Natural killer cell treated with Interleukin-12 subunit alpha and Interleukin-12 subunit beta and Interleukin-15 and Interleukin-18, amount 100 ng/mL, for 72 hours (primary cell): ENCODE measurements around the gene CCDC90B. TPM values are rescaled to one million over a fixed set of nuclear protein-coding genes. Genes with fewer than 3 reads are reported as not detected.
"Not testable (repeated sequence)": the region's sequence is repeated elsewhere in the genome, so short reads cannot be mapped to it uniquely, and the experiment has no call there.

ENCODE experiments used
- ATAC-seq, 2 donors: fragments of 150-1000 bp; cut with Tn5 transposase in 1 of 2; sonication (Bioruptor Pico), chemical (Tn5 transposase) in 1 of 2; 2 replicates each; pipeline ENCODE4 v1.10.0; 2021
- DNase-seq: peaks from one replicate; pipeline ENCODE4 v3.0.0; 2022; ENCODE audit warnings: low spot score
- H3K27ac Mint-ChIP-seq, 2 donors: 1 replicate in 1 of 2; 2 replicates in 1 of 2; pipeline ENCODE4 v1.8.0; 2022; ENCODE audit warnings: mixed read lengths in 2 of 2, mild to moderate bottlenecking in 1 of 2, moderate library complexity in 1 of 2
- H3K27me3 Mint-ChIP-seq, 2 donors: 1 replicate in 1 of 2; 2 replicates in 1 of 2; pipeline ENCODE4 v1.8.0; 2022; ENCODE audit warnings: mixed read lengths in 2 of 2
- H3K36me3 Mint-ChIP-seq: one replicate; pipeline ENCODE4 v1.8.0; 2022; ENCODE audit warnings: mixed read lengths
- H3K4me1 Mint-ChIP-seq, 2 donors: 1 replicate in 1 of 2; 2 replicates in 1 of 2; pipeline ENCODE4 v1.8.0; 2022; ENCODE audit warnings: low read depth in 2 of 2, mixed read lengths in 2 of 2, mild to moderate bottlenecking in 1 of 2
- H3K4me3 Mint-ChIP-seq: one replicate; pipeline ENCODE4 v1.8.0; 2022; ENCODE audit warnings: mixed read lengths
- H3K9me3 Mint-ChIP-seq: 2 replicates; pipeline ENCODE4 v1.8.0; 2022; ENCODE audit warnings: mixed read lengths
- total RNA-seq, 2 donors: library from RNA; stranded (reverse); gene quantifications; one replicate each; pipeline ENCODE4 v1.2.3, GENCODE V29; 2022

The CCDC90B gene
- total RNA-seq, 2 donors from 2014 or later: 25.3 to 32.6 TPM

- Mint-ChIP-seq H3K4me3 (no peak overlapping the region), H3K27ac (no peak overlapping the region), H3K27me3 (no peaks in the 10 kb centered on the region), H3K36me3 (peaks cover 14% of the 10 kb centered on the region), H3K4me1 (no peaks in the 10 kb centered on the region), H3K9me3 (no peaks in the 10 kb centered on the region)
- ATAC-seq (no peak), DNase-seq (no peak)
Measured at GRCh38 chr11:83275888-83276641, 10.1 kb downstream of the CCDC90B start.

DNA sequence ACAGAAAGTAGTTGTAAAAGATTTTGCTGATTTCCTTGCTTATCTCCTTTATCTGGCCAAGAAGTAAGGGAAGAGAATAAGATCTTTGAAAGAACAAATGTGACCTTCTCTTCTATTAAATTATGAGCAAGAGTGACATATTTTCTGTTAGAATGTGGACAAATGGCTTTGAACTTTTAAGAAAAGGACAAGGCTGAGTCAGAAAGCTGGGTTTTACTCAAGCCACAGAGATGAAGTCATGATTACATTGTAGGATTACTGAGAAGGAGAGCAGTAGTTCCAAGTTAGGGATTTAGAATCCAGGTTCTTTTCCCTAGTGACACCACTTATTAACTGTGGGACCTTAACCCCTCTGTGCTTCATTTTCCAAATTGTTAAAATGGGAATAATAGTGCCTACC, 13.5 kb downstream of the CCDC90B start:
- no peak overlapping the region for H3K27ac Mint-ChIP-seq
- ATAC-seq: no peak
- no peak for DNase-seq

DNA sequence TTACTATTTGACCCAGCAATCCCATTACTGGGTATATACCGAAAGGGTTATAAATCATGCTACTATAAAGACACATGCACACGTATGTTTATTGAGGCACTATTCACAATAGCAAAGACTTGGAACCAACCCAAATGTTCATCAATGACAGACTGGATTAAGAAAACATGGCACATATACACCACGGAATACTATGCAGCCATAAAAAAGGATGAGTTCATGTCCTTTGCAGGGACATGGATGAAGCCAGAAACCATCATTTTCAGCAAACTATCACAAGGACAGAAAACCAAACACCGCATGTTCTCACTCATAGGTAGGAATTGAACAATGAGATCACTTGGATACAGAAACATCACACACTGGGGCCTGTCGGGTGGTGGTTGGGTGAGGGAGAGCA, 14.4 kb downstream of the CCDC90B start:
- not testable (repeated sequence) for H3K9me3 Mint-ChIP-seq, ATAC-seq, H3K27me3 Mint-ChIP-seq, H3K4me3 Mint-ChIP-seq, H3K27ac Mint-ChIP-seq, DNase-seq
- peaks cover 21 to 32% of the 10 kb centered on the region in 2 donors for H3K4me1 Mint-ChIP-seq
- peaks cover 46% of the 10 kb centered on the region for H3K36me3 Mint-ChIP-seq

More for the DNA sequence above, 13.5 kb downstream of the CCDC90B start:
- no peaks in the 10 kb centered on the region for H3K27me3 Mint-ChIP-seq
- H3K4me3 Mint-ChIP-seq: no peak overlapping the region
- peaks cover 40% of the 10 kb centered on the region for H3K36me3 Mint-ChIP-seq
- H3K9me3 Mint-ChIP-seq: no peaks in the 10 kb centered on the region
- peaks cover 21 to 27% of the 10 kb centered on the region in 2 donors for H3K4me1 Mint-ChIP-seq

DNA sequence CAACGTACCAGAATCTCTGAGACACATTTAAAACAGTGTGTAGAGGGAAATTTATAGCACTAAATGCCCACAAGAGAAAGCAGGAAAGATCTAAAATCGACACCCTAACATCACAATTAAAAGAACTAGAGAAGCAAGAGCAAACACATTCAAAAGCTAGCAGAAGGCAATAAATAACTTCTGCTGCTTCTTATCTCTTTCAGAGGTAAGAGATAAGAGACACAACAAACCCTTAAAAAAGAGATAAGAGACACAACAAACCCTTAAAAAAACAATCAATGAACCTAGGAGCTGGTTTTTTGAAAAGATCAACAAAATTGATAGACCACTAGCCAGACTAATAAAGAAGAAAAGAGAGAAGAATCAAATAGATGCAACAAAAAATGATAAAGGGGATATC, 17.1 kb downstream of the CCDC90B start:
- H3K27ac Mint-ChIP-seq, H3K27me3 Mint-ChIP-seq, DNase-seq, H3K9me3 Mint-ChIP-seq, H3K4me3 Mint-ChIP-seq, ATAC-seq: not testable (repeated sequence)
- Mint-ChIP-seq H3K4me1 (peaks cover 21 to 32% of the 10 kb centered on the region in 2 donors), H3K36me3 (peaks cover 53% of the 10 kb centered on the region)

- H3K27ac Mint-ChIP-seq: no peak overlapping the region
- H3K9me3 Mint-ChIP-seq: no peaks in the 10 kb centered on the region
- no peaks in the 10 kb centered on the region for H3K27me3 Mint-ChIP-seq
- ATAC-seq (no peak), DNase-seq (no peak)
- H3K36me3 Mint-ChIP-seq: peaks cover 46% of the 10 kb centered on the region
- peaks cover 18 to 34% of the 10 kb centered on the region in 2 donors for H3K4me1 Mint-ChIP-seq
- H3K4me3 Mint-ChIP-seq: no peak overlapping the region
Measured at GRCh38 chr11:83265331-83265730, 20.8 kb downstream of the CCDC90B start.

GRCh38 chr11:83259559-83259958, 26.6 kb downstream of the CCDC90B start:
- no peak for DNase-seq
- H3K27me3 Mint-ChIP-seq: no peaks in the 10 kb centered on the region
- no peaks in the 10 kb centered on the region for H3K9me3 Mint-ChIP-seq
- H3K36me3 Mint-ChIP-seq: peaks cover 20% of the 10 kb centered on the region
- ATAC-seq: no peak
- H3K4me3 Mint-ChIP-seq: no peak overlapping the region
- H3K27ac Mint-ChIP-seq: no peak overlapping the region
- peaks cover 0 to 5% of the 10 kb centered on the region in 2 donors for H3K4me1 Mint-ChIP-seq

GRCh38 chr11:83257761-83258168, 28.4 kb downstream of the CCDC90B start:
- Mint-ChIP-seq H3K27ac (no peak overlapping the region), H3K4me1 (peaks cover 0 to 5% of the 10 kb centered on the region in 2 donors), H3K36me3 (peaks cover 6% of the 10 kb centered on the region), H3K4me3 (no peak overlapping the region), H3K9me3 (no peaks in the 10 kb centered on the region), H3K27me3 (no peaks in the 10 kb centered on the region)
- no peak for ATAC-seq
- no peak for DNase-seq

GRCh38 chr11:83256602-83257340, 29.4 kb downstream of the CCDC90B start:
- Mint-ChIP-seq H3K9me3 (no peaks in the 10 kb centered on the region), H3K27ac (no peak overlapping the region)

GRCh38 chr11:83255366-83255765, 30.8 kb downstream of the CCDC90B start:
- Mint-ChIP-seq H3K27me3 (no peaks in the 10 kb centered on the region), H3K27ac (no peak overlapping the region), H3K4me1 (no peaks in the 10 kb centered on the region), H3K36me3 (no peaks in the 10 kb centered on the region), H3K4me3 (no peak overlapping the region), H3K9me3 (no peaks in the 10 kb centered on the region)
- DNase-seq (no peak), ATAC-seq (no peak)

More at GRCh38 chr11:83256602-83257340, 29.4 kb downstream of the CCDC90B start:
- H3K36me3 Mint-ChIP-seq: peaks cover 5% of the 10 kb centered on the region
- no peak overlapping the region for H3K4me3 Mint-ChIP-seq
- peaks cover 0 to 3% of the 10 kb centered on the region in 2 donors for H3K4me1 Mint-ChIP-seq
- ATAC-seq (no peak), DNase-seq (no peak)
- H3K27me3 Mint-ChIP-seq: no peaks in the 10 kb centered on the region

GRCh38 chr11:83252941-83253340, 33.2 kb downstream of the CCDC90B start:
- H3K4me3 Mint-ChIP-seq: no peak overlapping the region
- no peaks in the 10 kb centered on the region for H3K27me3 Mint-ChIP-seq
- DNase-seq (no peak), ATAC-seq (no peak)
- no peaks in the 10 kb centered on the region for H3K36me3 Mint-ChIP-seq
- no peaks in the 10 kb centered on the region for H3K9me3 Mint-ChIP-seq
- no peak overlapping the region for H3K27ac Mint-ChIP-seq
- H3K4me1 Mint-ChIP-seq: peaks cover 6 to 11% of the 10 kb centered on the region in 2 donors

- Mint-ChIP-seq H3K27me3 (no peaks in the 10 kb centered on the region), H3K36me3 (no peaks in the 10 kb centered on the region), H3K9me3 (no peaks in the 10 kb centered on the region), H3K4me1 (peaks cover 6 to 11% of the 10 kb centered on the region in 2 donors), H3K27ac (no peak overlapping the region), H3K4me3 (no peak overlapping the region)
- ATAC-seq: no peak
- no peak for DNase-seq
Measured at GRCh38 chr11:83252266-83252665, 33.9 kb downstream of the CCDC90B start.

GRCh38 chr11:83249972-83250593, 36.1 kb downstream of the CCDC90B start:
- no peak overlapping the region for H3K27ac Mint-ChIP-seq
- no peaks in the 10 kb centered on the region for H3K9me3 Mint-ChIP-seq
- H3K27me3 Mint-ChIP-seq: no peaks in the 10 kb centered on the region
- H3K36me3 Mint-ChIP-seq: no peaks in the 10 kb centered on the region
- H3K4me3 Mint-ChIP-seq: no peak overlapping the region
- H3K4me1 Mint-ChIP-seq: peaks cover 6 to 11% of the 10 kb centered on the region in 2 donors
- no peak for DNase-seq
- no peak for ATAC-seq

GRCh38 chr11:83249445-83249844, 36.7 kb downstream of the CCDC90B start:
- H3K9me3 Mint-ChIP-seq: no peaks in the 10 kb centered on the region
- no peak overlapping the region for H3K27ac Mint-ChIP-seq
- DNase-seq: no peak
- H3K4me3 Mint-ChIP-seq: no peak overlapping the region
- H3K27me3 Mint-ChIP-seq: no peaks in the 10 kb centered on the region
- H3K36me3 Mint-ChIP-seq: no peaks in the 10 kb centered on the region
- peaks cover 6 to 11% of the 10 kb centered on the region in 2 donors for H3K4me1 Mint-ChIP-seq
- no peak for ATAC-seq
